NT2/D1 (cell line): ENCODE data around the gene B3GALT6.
"Not testable (repeated sequence)": the region's sequence is repeated elsewhere in the genome, so short reads cannot be mapped to it uniquely, and the experiment has no call there.

ENCODE experiments used
- SUZ12 ChIP-seq: IDR thresholded peaks from 2 replicates; pipeline ENCODE4 v1.6.1; 2011; ENCODE audit not compliant: insufficient read length, insufficient read depth; ENCODE audit errors: extremely low read depth
- YY1 ChIP-seq: IDR thresholded peaks from 2 replicates; pipeline ENCODE4 v1.6.1; 2011; ENCODE audit not compliant: insufficient read length, insufficient read depth
- ZNF274 ChIP-seq: IDR thresholded peaks from 2 replicates; pipeline ENCODE4 v1.6.1; 2011; ENCODE audit warnings: mild to moderate bottlenecking, low read depth, low read length

GRCh38 chr1:1248009-1248913 is 16.2 kb downstream of the B3GALT6 start:
- TF ChIP-seq YY1, ZNF274, SUZ12: not testable (repeated sequence)
